Muscle of leg (tissue), 11 donors: ENCODE measurements around the gene NPAS2. TPM values are rescaled to one million over a fixed set of nuclear protein-coding genes. Genes with fewer than 3 reads are reported as not detected.

ENCODE experiments used
- DNase-seq: peaks from one replicate; pipeline ENCODE4 v3.0.0; 2013
- H3K27ac ChIP-seq: one replicate; pipeline ENCODE4 v1.5.1; 2013; ENCODE audit warnings: mild to moderate bottlenecking, low read length, control low read depth
- H3K27me3 ChIP-seq: one replicate; pipeline ENCODE4 v1.6.1; 2013; ENCODE audit warnings: low read length; ENCODE audit not compliant: control insufficient read depth, insufficient read depth
- H3K36me3 ChIP-seq: one replicate; pipeline ENCODE4 v1.6.1; 2013; ENCODE audit warnings: low read length; ENCODE audit not compliant: control insufficient read depth, insufficient read depth
- H3K4me1 ChIP-seq: one replicate; pipeline ENCODE4 v1.6.1; 2013; ENCODE audit warnings: low read length; ENCODE audit not compliant: control insufficient read depth, insufficient read depth
- H3K4me3 ChIP-seq: one replicate; pipeline ENCODE4 v1.5.1; 2013; ENCODE audit warnings: low read length, control low read depth
- H3K9me3 ChIP-seq: replicated peaks from 2 replicates; pipeline ENCODE4 v1.6.1; 2013; ENCODE audit warnings: low read depth, low read length; ENCODE audit not compliant: control insufficient read depth
- WGBS: methylation state at CpG from one replicate; pipeline ENCODE4 v1.1.5; 2013; ENCODE audit warnings: missing lambda C conversion rate; ENCODE audit not compliant: insufficient coverage; 5-methylcytosine and 5-hydroxymethylcytosine counted together
- polyA plus RNA-seq, 8 donors: library from polyadenylated mRNA; unstranded; fragments of 120-200 nt; gene quantifications; one replicate each; pipeline versions ENCODE4 v1.2.1 to v1.2.3, GENCODE V29; 2013; ENCODE audit warnings: inconsistent platforms in 1 of 8, low replicate concordance in 1 of 8; ENCODE audit not compliant: insufficient read length in 8 of 8, insufficient read depth in 1 of 8
- total RNA-seq: library from RNA; stranded (reverse); fragments of 120-200 nt; gene quantifications from one replicate; pipeline ENCODE4 v1.2.4, GENCODE V29; 2013

NPAS2 gene
- total and polyA plus RNA-seq, 9 donors = 2.9 to 18.5 (median 8.9) TPM

GRCh38 chr2:100793220-100793619, 26.7 kb upstream of the NPAS2 start:
- DNase-seq = no peak
- H3K36me3 ChIP-seq = no peaks in the 10 kb centered on the region
- no peak overlapping the region for H3K27ac ChIP-seq
- H3K4me3 ChIP-seq = no peak overlapping the region
- H3K9me3 ChIP-seq = no peaks in the 10 kb centered on the region
- no peaks in the 10 kb centered on the region for H3K4me1 ChIP-seq
- H3K27me3 ChIP-seq = peaks cover 2% of the 10 kb centered on the region
- whole genome bisulfite sequencing = 71% methylated on average over 8 of the region's 8 CpGs

GRCh38 chr2:100793982-100794381, 26.0 kb upstream of the NPAS2 start:
- Histone ChIP-seq H3K9me3 (no peaks in the 10 kb centered on the region), H3K36me3 (no peaks in the 10 kb centered on the region), H3K27me3 (peaks cover 2% of the 10 kb centered on the region), H3K4me3 (no peak overlapping the region), H3K4me1 (no peaks in the 10 kb centered on the region), H3K27ac (no peak overlapping the region)
- WGBS = 61% methylated on average over 8 of the region's 9 CpGs
- no peak for DNase-seq

DNA sequence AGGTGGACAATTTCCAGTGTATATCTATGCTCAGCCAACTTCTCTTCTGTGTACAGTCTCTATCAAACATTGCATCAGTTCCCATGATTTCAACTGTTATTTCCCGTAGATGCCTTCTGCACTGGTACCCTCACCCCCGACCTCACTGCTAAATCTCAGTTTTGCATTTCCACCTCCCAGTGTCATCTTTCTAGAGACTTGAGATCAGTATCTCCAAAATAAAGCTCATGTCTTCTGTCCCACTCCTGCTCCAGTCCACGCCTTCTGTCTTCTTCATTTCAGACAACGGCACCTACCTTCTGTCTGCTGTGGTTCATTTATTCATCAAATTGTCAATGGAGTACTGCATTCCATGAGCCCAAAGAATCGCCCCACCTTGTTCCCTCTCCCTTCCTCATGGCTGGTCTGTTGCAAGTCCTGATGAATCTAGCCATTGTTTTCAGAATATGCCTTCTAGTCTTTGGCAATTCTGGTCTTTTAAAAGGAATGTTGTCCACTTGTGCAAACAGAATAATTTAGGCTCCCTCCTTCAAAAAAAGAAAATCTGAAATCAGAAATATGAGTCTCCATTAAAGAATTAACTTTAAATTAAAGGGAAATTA, 23.3 kb upstream of the NPAS2 start:
- Histone ChIP-seq H3K27me3 (peaks cover 2% of the 10 kb centered on the region), H3K4me3 (no peak overlapping the region), H3K36me3 (no peaks in the 10 kb centered on the region), H3K9me3 (no peaks in the 10 kb centered on the region), H3K4me1 (peaks cover 10% of the 10 kb centered on the region), H3K27ac (no peak overlapping the region)
- WGBS = 92% methylated on average over 4 of the region's 5 CpGs
- no peak for DNase-seq

DNA sequence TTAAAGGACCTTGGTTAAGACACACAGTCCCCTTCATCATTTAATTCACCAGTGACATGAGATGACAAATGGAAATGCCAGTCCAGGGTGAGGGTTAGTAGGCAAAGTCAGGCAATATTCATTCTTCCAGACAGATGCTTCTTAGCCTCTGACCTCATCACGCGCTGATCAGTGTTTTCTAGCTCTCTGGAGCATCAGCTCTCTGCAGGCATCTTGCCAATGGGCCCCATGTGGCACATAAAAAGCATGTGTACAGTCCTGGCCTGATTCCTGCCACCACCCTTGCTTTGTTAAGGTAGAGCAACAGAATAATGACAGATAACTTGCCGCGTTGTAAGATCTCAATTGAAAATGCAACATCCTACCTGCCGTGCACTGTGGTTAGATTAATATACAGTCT, 20.3 kb upstream of the NPAS2 start:
- H3K9me3 ChIP-seq = no peaks in the 10 kb centered on the region
- no peak overlapping the region for H3K4me3 ChIP-seq
- no peak for DNase-seq
- peaks cover 2% of the 10 kb centered on the region for H3K27me3 ChIP-seq
- no peak overlapping the region for H3K27ac ChIP-seq
- WGBS = no CpG with 5 or more reads among the region's 5 CpGs
- peaks cover 14% of the 10 kb centered on the region for H3K4me1 ChIP-seq
- no peaks in the 10 kb centered on the region for H3K36me3 ChIP-seq

DNA sequence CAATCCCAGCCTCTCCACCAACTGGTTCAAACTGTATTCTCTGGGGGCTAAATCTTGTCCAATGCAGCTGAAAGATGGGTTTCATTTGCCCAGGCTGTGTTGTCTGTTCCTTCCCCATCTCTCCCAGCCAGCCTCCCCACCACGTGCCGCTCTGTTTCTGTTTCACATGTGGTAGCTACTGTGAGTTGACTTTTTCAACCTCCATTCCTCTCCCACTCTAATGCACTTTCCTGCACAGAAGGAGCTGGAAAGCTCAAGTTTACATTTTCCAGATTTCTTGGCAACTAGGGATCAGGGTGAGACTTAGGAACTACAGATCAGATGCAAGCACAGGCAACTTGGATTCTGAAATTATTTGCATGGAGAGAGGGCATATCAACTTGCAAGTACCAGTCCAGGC, 19.0 kb upstream of the NPAS2 start:
- Histone ChIP-seq H3K4me1 (peaks cover 14% of the 10 kb centered on the region), H3K27ac (peak overlapping the region; percentile 65), H3K27me3 (peaks cover 2% of the 10 kb centered on the region), H3K4me3 (no peak overlapping the region), H3K36me3 (no peaks in the 10 kb centered on the region), H3K9me3 (no peaks in the 10 kb centered on the region)
- WGBS = 0% methylated on average over 2 of the region's 2 CpGs
- DNase-seq = peak; percentile 93

DNA sequence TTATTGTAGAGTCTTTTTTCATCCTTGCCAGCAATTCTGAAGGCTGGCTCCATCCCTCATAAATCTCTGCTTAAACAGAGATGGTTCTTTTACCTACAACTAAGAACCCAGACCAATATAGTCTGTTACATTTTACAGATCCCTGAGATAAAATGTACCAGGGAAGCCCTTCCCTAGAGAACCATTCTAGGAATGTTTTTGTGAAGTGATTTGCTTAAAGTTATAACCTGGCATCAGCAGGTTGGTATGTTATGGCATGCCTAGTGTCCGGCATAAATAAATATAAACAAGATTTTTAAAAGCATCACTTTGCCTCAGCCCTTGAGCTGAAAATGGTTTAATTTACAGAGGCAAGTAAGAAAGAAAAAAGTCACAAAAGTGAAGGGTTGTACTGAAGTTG, 18.5 kb upstream of the NPAS2 start:
- no CpG with 5 or more reads among the region's 1 CpG for WGBS
- no peak overlapping the region for H3K4me3 ChIP-seq
- H3K4me1 ChIP-seq = peaks cover 14% of the 10 kb centered on the region
- H3K9me3 ChIP-seq = no peaks in the 10 kb centered on the region
- peak overlapping the region; percentile 11 for H3K27ac ChIP-seq
- H3K36me3 ChIP-seq = no peaks in the 10 kb centered on the region
- no peak for DNase-seq
- H3K27me3 ChIP-seq = peaks cover 2% of the 10 kb centered on the region

- Histone ChIP-seq H3K9me3 (no peaks in the 10 kb centered on the region), H3K36me3 (no peaks in the 10 kb centered on the region), H3K4me1 (peaks cover 14% of the 10 kb centered on the region), H3K27me3 (no peaks in the 10 kb centered on the region), H3K27ac (peak overlapping the region; percentile 54), H3K4me3 (no peak overlapping the region)
- WGBS = 56% methylated on average over 6 of the region's 9 CpGs
- peak; percentile 86 for DNase-seq
Observed at GRCh38 chr2:100802066-100802465, 17.9 kb upstream of the NPAS2 start.

DNA sequence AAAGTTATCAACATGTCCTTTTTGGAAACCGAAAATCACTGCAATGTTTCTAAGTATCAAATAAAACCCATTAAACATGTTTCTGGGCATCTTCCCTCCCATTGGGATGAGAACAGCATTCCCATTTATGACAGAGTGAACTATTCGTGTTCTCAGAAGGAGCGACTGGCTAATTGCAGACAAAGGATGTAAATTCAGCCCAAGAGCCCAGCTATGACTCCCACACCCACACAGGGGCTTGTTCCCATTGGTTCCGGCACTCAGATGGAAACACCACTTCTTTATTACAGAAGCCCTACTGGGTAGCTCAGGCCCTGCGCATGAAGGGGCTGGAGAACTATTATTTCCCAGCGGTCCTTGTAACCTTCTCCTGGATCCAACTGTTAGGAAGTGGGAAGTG, 16.6 kb upstream of the NPAS2 start:
- H3K27ac ChIP-seq = peak overlapping the region; percentile 48
- peak; percentile 90 for DNase-seq
- no peaks in the 10 kb centered on the region for H3K36me3 ChIP-seq
- no peaks in the 10 kb centered on the region for H3K9me3 ChIP-seq
- peaks cover 14% of the 10 kb centered on the region for H3K4me1 ChIP-seq
- H3K4me3 ChIP-seq = no peak overlapping the region
- 37% methylated on average over 2 of the region's 6 CpGs for WGBS
- no peaks in the 10 kb centered on the region for H3K27me3 ChIP-seq

DNA sequence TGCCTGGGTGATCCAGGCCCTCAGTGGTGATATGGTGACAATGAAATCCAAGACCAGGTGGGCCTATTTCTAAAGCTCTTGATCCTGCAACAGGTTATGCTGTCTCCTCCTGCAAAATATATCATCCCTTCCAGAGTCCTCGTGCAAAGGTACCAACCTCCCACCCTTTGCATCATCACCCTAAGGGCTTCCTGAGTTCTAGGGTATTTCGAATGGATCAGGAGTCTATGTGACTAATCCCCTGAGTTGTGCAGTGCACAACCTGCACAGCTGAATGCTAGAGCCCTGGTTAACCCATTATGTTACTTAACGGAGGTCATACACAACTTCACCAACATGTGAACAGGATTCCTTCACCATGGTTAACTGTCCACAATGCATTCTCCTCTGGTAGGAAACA, 13.4 kb upstream of the NPAS2 start:
- Histone ChIP-seq H3K27me3 (no peaks in the 10 kb centered on the region), H3K4me1 (peaks cover 4% of the 10 kb centered on the region), H3K27ac (no peak overlapping the region), H3K36me3 (no peaks in the 10 kb centered on the region), H3K4me3 (no peak overlapping the region), H3K9me3 (no peaks in the 10 kb centered on the region)
- DNase-seq = no peak
- WGBS = 100% methylated on average over 1 of the region's 3 CpGs

DNA sequence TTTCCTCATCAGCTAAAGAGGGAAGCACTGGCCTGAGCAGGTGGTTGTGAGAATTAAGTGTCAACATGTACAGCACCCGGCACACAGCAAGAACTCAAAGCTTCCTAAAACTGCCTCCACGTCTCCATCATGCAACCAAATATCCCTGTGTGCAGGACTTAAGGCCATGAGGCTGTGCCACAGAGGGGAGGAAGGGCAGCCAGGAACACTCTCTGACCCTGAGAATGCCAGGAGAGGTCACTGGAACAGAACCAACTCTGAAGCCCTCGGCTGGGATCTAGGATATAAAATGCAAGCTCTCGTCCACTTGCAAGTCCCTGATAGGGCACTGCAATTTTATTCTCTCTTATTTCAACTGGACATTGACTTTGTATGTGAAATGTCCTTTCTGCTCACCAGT, 12.2 kb upstream of the NPAS2 start:
- Histone ChIP-seq H3K36me3 (no peaks in the 10 kb centered on the region), H3K27ac (no peak overlapping the region), H3K9me3 (no peaks in the 10 kb centered on the region), H3K4me3 (no peak overlapping the region), H3K4me1 (peaks cover 2% of the 10 kb centered on the region), H3K27me3 (peaks cover 2% of the 10 kb centered on the region)
- WGBS = 67% methylated on average over 2 of the region's 4 CpGs
- DNase-seq = no peak

- no peak overlapping the region for H3K27ac ChIP-seq
- 67% methylated on average over 2 of the region's 4 CpGs for WGBS
- H3K9me3 ChIP-seq = no peaks in the 10 kb centered on the region
- no peak for DNase-seq
- no peak overlapping the region for H3K4me3 ChIP-seq
- H3K27me3 ChIP-seq = peaks cover 2% of the 10 kb centered on the region
- H3K4me1 ChIP-seq = peaks cover under 1% of the 10 kb centered on the region
- no peaks in the 10 kb centered on the region for H3K36me3 ChIP-seq
Observed at GRCh38 chr2:100808582-100808981, 11.4 kb upstream of the NPAS2 start.
